Retinal pigment epithelial cell (primary cell): Measurements from ENCODE around the gene KLF4.

ENCODE experiments used
- DNase-seq: peaks from one replicate; pipeline ENCODE4 v3.0.0-alpha.2; 2010; ENCODE audit warnings: low read depth
- H3K4me3 ChIP-seq: 2 replicates; pipeline ENCODE4 v1.5.1; 2011; ENCODE audit warnings: mild to moderate bottlenecking, low read length, control low read depth, moderate library complexity
- TF ChIP-seq, protein P1 (sequence below): conservative IDR thresholded peaks from 2 replicates; pipeline ENCODE4 v1.5.1; 2011; ENCODE audit warnings: low read depth, low read length, control low read depth, inconsistent platforms

KLF4 gene

DNA sequence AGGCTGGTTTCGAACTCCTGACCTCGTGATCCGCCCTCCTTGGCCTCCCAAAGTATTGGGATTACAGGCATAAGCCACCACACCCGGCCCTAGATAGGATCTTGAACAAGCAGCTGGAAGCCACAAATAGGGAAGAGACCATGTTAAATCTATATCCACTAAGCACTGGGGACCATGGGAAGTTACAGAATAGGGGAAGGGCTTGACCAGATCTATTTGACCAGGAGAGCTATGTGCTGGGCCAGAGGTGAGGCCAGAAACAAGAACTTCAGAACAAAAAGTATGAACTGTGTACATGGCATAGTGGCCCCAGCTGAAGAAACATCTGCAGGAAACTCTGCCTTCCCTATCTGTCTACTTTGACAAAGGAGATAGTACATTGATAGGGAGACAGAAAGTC lies 10.8 kb downstream of the KLF4 start:
- H3K4me3 ChIP-seq, result no peak overlapping the region
- TF ChIP-seq, protein P1, sequence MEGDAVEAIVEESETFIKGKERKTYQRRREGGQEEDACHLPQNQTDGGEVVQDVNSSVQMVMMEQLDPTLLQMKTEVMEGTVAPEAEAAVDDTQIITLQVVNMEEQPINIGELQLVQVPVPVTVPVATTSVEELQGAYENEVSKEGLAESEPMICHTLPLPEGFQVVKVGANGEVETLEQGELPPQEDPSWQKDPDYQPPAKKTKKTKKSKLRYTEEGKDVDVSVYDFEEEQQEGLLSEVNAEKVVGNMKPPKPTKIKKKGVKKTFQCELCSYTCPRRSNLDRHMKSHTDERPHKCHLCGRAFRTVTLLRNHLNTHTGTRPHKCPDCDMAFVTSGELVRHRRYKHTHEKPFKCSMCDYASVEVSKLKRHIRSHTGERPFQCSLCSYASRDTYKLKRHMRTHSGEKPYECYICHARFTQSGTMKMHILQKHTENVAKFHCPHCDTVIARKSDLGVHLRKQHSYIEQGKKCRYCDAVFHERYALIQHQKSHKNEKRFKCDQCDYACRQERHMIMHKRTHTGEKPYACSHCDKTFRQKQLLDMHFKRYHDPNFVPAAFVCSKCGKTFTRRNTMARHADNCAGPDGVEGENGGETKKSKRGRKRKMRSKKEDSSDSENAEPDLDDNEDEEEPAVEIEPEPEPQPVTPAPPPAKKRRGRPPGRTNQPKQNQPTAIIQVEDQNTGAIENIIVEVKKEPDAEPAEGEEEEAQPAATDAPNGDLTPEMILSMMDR, result no peak
- DNase-seq, result no peak

DNA sequence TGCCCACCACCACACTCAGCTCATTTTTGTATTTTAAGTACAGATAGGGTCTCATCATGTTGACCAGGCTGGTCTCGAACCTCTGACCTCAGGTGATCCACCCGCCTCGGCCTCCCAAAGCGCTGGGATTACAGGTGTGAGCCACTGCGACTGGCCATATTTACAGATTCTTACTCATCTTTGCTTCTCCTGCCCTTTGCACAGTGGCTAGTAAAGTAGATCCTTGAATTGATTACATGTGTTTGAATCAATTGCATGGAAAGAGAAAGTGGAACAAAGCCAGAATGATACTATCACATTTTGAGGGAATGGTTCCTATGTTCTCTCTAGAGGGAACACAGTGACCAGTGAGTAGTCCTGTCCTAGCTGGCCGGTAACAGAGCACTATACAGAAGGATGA lies 15.4 kb downstream of the KLF4 start:
- no peak for DNase-seq
- TF ChIP-seq, protein P1, result no peak
- no peak overlapping the region for H3K4me3 ChIP-seq

DNA sequence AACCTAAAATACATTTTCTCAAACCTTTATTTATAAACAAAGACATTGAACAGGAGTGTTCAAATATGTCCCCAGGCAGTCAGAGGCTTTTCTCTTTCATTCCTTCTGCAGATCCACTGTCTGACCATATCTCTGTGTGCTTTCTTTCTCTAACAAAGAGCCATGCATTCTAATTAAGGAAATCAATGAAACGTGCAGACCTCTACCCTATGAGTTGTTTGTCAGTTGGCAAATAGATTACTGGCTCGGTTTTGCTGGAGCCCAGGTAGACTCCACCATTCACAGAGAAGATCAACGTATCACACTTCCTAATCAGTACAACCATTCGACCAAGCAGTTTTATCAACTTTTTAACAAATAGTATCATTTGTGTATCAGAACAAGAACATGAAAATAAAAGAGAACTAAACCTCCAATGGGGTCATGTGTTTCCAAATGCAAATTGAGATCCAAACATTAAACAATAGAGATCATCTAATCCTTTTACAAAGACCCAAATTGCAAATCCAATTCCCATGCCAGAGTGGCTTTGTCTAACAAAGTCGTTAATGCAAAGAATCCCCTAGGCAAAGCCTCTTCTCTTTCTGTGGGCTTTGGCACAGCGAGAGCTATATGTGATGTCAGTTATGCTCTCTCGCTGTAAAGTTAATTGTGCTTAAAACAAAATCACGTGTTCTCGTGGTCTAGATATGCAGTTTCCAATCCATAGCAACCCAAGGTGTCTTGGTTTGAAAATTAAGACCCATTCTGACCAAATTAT lies 16.8 kb downstream of the KLF4 start:
- TF ChIP-seq, protein P1, result no peak
- no peak for DNase-seq
- H3K4me3 ChIP-seq, result no peak overlapping the region

DNA sequence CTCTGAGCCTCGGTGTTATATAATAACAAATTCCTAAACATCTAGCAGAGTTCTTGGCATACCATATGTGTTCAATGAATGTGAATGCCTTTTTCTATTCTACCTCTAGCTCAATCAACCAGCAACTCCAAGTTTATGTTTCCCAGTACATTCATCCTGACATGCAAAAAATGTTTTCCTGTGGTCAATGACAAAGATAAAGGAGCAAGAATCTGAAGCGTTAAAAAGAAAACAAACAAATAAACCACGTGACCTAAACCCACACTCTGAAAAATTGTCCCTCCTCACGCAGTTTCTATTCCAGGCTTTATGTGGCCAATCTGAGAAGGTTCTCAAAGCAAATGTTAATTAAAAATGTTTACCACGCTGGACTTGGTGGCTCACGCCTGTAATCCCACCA lies 18.0 kb downstream of the KLF4 start:
- TF ChIP-seq, protein P1, result no peak
- no peak for DNase-seq
- no peak overlapping the region for H3K4me3 ChIP-seq

DNA sequence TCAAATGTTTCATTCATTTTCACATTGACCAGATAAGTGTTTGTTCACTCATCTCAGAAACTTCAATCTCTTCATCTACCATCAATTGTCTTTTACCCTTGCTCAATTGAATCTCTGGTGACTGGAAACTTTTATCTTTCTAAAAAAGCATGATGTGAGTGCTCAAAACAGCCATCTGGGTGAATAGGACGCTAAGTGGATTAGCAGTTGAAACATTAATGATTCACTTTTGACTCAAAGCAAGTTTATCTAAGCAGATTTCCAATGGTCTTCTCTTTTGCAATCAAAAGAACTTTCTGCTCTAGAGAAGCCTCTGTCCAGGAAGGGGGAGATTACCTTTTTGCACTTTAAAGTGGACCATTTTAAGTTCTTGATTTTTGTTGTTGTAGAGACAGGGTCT lies 22.2 kb downstream of the KLF4 start:
- TF ChIP-seq, protein P1, result no peak
- no peak overlapping the region for H3K4me3 ChIP-seq
- no peak for DNase-seq

DNA sequence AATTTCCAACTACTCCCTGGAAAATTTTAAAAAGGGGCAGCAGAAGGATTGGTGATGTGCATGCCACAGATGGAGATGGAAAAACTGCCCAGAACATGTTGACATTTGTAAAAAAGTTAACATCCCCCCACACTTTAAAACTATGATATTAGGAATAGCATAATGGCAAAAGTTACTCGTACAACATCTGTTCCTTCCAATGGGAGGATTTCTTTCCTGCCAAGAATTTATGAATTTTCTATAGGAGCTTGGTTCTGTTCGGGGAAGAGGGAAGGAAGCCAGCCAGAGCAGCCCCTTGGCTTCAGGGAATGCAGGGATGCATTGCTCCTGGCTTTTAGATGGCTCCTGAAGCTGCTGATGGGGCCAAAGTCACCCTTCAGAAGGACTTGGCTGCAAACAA lies 22.7 kb downstream of the KLF4 start:
- H3K4me3 ChIP-seq, result no peak overlapping the region
- TF ChIP-seq, protein P1, result no peak
- no peak for DNase-seq

DNA sequence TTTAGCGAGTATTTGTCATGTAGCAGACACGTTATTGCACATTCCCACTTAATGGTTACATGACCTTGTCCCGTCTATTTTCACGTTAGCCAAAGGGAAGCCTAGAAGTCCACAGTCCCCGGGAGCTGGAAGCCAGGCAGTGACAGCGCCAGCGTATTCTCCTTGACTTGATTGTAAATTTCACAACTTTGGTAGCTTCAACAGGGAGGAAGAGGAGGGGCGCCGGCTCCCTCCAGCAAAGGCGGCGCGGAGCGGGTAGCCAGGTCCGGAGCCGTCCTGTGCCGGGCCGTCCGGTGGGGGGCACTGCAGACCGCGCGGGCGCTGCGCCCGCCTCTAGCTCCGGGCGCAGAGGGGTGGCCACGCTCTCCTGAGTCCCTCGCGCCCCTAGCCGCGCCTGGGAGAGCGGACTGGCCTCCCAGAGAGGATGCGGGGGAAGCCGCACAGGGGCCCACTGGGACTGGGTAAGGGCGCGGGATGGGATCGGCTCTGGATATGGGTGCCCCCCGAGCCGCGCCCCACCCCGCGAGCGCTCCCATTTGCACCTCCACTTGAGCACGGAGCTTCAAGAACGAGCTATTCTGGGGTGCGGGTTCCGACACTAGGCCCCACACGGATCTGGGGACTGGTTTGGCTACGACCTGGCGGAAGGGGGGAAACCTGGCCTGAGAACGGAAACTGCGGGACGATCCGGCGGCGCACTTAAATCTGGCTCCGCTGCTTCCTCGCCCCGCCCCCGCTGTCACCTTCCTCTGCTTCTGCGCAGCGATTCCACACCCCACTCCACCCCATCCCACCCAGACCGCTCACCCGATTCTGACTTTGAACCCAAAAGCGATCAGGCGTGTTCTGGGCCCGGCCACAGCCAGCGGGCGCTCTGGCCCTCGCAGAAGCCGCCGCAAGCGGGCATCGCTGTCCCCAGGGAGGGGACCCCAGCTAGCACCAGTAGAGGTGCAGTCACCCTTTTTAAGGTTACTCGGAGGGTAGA lies 23.8 kb downstream of the KLF4 start:
- peak overlapping the region; percentile 62 for H3K4me3 ChIP-seq
- TF ChIP-seq, protein P1, result peak; percentile 66
- DNase-seq, result no peak
